Measurements from ENCODE around the gene NBAS. TPM values are rescaled to one million over a fixed set of nuclear protein-coding genes. Genes with fewer than 3 reads are reported as not detected.

The NBAS gene
- total and polyA plus RNA-seq, 2 of the 13 experiments (the other 11 are each of a cell fraction or from before 2014, with no cell fraction given): 33.6 to 58.7 TPM

GRCh38 chr2:15571729-15572128, 10.6 kb upstream of the NBAS start (continued):
- no peak for TF ChIP-seq STAT6 (CRISPR knock-in tag; IDR thresholded peaks at IDR 0.05; ENCODE audit: borderline replicate concordance)
- peak; percentile 74 for TF ChIP-seq FOXA3 (CRISPR knock-in tag; IDR thresholded peaks at IDR 0.05)
- no peak for TF ChIP-seq KLF9 (CRISPR knock-in tag; IDR thresholded peaks at IDR 0.05; ENCODE audit: low read depth)
- TF ChIP-seq ZNF841 (CRISPR knock-in tag; IDR thresholded peaks at IDR 0.05; ENCODE audit: borderline replicate concordance): no peak
- TF ChIP-seq ZNF24 (IDR thresholded peaks at IDR 0.05): no peak
- TF ChIP-seq KLF15 (CRISPR knock-in tag; IDR thresholded peaks at IDR 0.05; ENCODE audit: borderline replicate concordance): no peak
- no peak for TF ChIP-seq GMEB1 (CRISPR knock-in tag; IDR thresholded peaks at IDR 0.05; ENCODE audit: borderline replicate concordance)
- no peak for TF ChIP-seq SRF (IDR thresholded peaks at IDR 0.05; ENCODE audit: low read depth, low read length)
- TF ChIP-seq ZNF605 (CRISPR knock-in tag; IDR thresholded peaks at IDR 0.05): no peak
- no peak; the same call in 1 of the 2 replicates for TF ChIP-seq THAP11 (CRISPR knock-in tag; IDR thresholded peaks at IDR 0.05)
- TF ChIP-seq ZNF558 (CRISPR knock-in tag; IDR thresholded peaks at IDR 0.05; ENCODE audit: borderline replicate concordance): no peak
- TF ChIP-seq ZNF329 (CRISPR knock-in tag; IDR thresholded peaks at IDR 0.05; ENCODE audit: low read depth): no peak
- peak; percentile 47; the same call in 1 of the 2 replicates for TF ChIP-seq ZMYM4 (CRISPR knock-in tag; IDR thresholded peaks at IDR 0.05)
- TF ChIP-seq TCF7 (IDR thresholded peaks at IDR 0.05; ENCODE audit: low read depth): no peak
- no peak for TF ChIP-seq NFYC (CRISPR knock-in tag; IDR thresholded peaks at IDR 0.05)
- TF ChIP-seq ZSCAN25 (CRISPR knock-in tag; IDR thresholded peaks at IDR 0.05): no peak
- TF ChIP-seq ZFX (CRISPR knock-in tag; IDR thresholded peaks at IDR 0.05; ENCODE audit: low read depth): peak; percentile 86
- no peak for TF ChIP-seq KIAA2018 (CRISPR knock-in tag; IDR thresholded peaks at IDR 0.05; ENCODE audit: borderline replicate concordance)
- no peak for TF ChIP-seq SMARCC2 (IDR thresholded peaks at IDR 0.05)
- TF ChIP-seq ZFP90 (CRISPR knock-in tag; IDR thresholded peaks at IDR 0.05; ENCODE audit: borderline replicate concordance): no peak

Measured in HepG2 (cell line).